ENCODE measurements around the gene RFX4. TPM values are rescaled to one million over a fixed set of nuclear protein-coding genes. Genes with fewer than 3 reads are reported as not detected.
"Not testable (repeated sequence)": the region's sequence is repeated elsewhere in the genome, so short reads cannot be mapped to it uniquely, and the experiment has no call there.

Gene RFX4
- total and polyA plus RNA-seq, 4 experiments from 2014 or later: not detected

DNA sequence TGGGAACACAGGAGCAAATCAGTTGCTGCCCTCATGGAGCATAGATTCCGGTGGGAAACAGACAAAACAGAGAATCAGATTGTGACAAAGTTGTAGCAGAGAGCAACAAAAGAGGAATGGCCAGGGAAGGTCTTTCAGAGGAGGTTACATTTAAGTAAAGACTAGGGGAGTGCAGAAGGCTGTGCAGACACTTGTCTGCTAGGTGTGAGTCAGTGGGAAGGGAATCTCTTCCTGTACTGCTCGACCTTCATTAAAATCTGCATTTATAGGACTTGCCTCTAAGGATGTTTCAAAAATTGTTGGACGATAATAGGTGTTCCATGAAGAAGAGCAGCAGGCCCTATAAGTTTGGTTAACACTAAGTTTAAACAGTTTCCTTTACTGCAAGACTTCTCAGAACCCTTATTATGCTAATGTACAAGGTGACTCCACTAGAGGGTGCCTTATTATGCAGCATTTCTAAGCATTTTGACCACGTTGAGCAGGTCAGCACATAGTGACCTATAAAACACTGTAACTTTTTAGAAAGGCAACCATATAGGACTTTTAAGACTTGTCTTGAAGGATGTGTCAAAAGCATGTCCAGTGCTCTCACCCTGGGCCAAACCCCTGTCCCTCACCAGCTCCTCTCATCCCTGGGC lies 99.9 kb downstream of the RFX4 start:
- no peaks in the 10 kb centered on the region for H3K9me3 ChIP-seq (ENCODE audit: control insufficient read depth in 1 of 2, low read length in 2 of 2)
- CTCF ChIA-PET (ENCODE audit: partially characterized antibody): interaction anchor here (0.5 to 2.3 kb wide), 2 partner anchors 139 to 159 kb away, joined by 3 to 5 read pairs; no protein-coding TSS in a partner anchor
- intact Hi-C loops (cut with micrococcal nuclease): no loop called here
- peak in 2 of 5 donors; percentile 4 to 10 for DNase-seq
- POLR2A ChIA-PET (ENCODE audit: partially characterized antibody): no interaction called here
- Mint-ChIP-seq H3K36me3 (no peaks in the 10 kb centered on the region), H3K27ac (no peak overlapping the region), H3K4me3 (no peak overlapping the region), H3K27me3 (peaks cover 0 to 1% of the 10 kb centered on the region in 2 donors), H3K4me1 (no peaks in the 10 kb centered on the region), H3K9me3 (no peaks in the 10 kb centered on the region)
- no peak overlapping the region for H3K4me3 ChIP-seq (ENCODE audit: low read length in 2 of 2)
- no peaks in the 10 kb centered on the region for H3K36me3 ChIP-seq (ENCODE audit: insufficient read depth, low read length)
- H3K4me1 ChIP-seq (ENCODE audit: insufficient read depth, low read length): no peaks in the 10 kb centered on the region
- H3K27me3 ChIP-seq (ENCODE audit: insufficient read depth, low read length): no peaks in the 10 kb centered on the region
- no peak overlapping the region for H3K27ac ChIP-seq (ENCODE audit: low read depth, low read length)

DNA sequence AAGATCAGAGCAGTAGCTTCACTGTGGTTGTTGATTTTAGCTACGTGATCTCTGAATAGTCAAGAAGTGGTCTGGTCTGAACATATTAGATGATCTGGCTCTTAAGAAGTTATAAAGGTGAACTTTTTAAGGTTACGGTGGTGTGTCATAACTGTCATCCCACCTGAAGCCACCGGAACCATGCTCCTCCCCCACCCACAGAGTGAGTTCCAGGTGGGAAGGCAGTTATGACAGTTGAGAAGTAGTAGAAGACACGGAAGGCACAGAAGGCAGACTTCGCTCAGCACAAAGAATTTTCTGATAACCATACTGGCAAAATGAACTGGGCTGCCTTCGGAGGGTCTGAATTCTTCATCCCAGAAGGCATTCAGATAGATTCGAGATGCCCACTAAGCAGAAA lies 101.7 kb downstream of the RFX4 start:
- Histone ChIP-seq H3K27ac (ENCODE audit: low read depth, low read length) (no peak overlapping the region), H3K36me3 (ENCODE audit: insufficient read depth, low read length) (no peaks in the 10 kb centered on the region), H3K4me3 (ENCODE audit: low read length in 2 of 2) (no peak overlapping the region), H3K27me3 (ENCODE audit: insufficient read depth, low read length) (no peaks in the 10 kb centered on the region), H3K4me1 (ENCODE audit: insufficient read depth, low read length) (no peaks in the 10 kb centered on the region), H3K9me3 (ENCODE audit: control insufficient read depth in 1 of 2, low read length in 2 of 2) (no peaks in the 10 kb centered on the region)
- Mint-ChIP-seq H3K4me1 (no peaks in the 10 kb centered on the region), H3K27ac (no peak overlapping the region), H3K4me3 (no peak overlapping the region), H3K36me3 (no peaks in the 10 kb centered on the region), H3K27me3 (peaks cover 0 to 1% of the 10 kb centered on the region in 2 donors), H3K9me3 (no peaks in the 10 kb centered on the region)
- ChIA-PET POLR2A (ENCODE audit: partially characterized antibody) (no interaction called here), CTCF (ENCODE audit: partially characterized antibody) (interaction anchor here (2.3 kb wide), 1 partner anchor 157 kb away, joined by 5 read pairs; no protein-coding TSS in a partner anchor)
- intact Hi-C loops (cut with micrococcal nuclease): no loop called here
- no peak for DNase-seq

DNA sequence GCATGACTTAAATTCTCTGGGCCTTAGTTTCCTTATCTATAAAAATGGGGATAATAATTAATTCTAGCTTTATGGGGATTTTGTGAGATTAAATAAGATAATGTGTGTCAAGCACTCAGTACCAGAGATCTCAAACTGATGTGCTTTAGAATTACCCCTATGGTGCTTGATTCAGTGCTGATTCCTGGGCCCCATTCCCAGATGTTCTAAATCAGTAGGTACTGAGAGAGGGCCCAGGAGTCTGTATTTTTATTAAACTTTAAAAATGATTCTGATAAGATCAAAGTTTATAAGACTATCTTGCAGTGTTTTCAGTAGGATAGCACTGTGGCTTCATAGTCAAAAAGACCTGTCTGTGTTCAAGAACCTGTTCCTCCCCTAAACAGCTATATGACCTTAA lies 102.6 kb downstream of the RFX4 start:
- Mint-ChIP-seq H3K4me1 (no peaks in the 10 kb centered on the region), H3K4me3 (no peak overlapping the region), H3K36me3 (no peaks in the 10 kb centered on the region), H3K27ac (no peak overlapping the region), H3K27me3 (no peaks in the 10 kb centered on the region), H3K9me3 (no peaks in the 10 kb centered on the region)
- Histone ChIP-seq H3K36me3 (ENCODE audit: insufficient read depth, low read length) (no peaks in the 10 kb centered on the region), H3K4me1 (ENCODE audit: insufficient read depth, low read length) (no peaks in the 10 kb centered on the region), H3K27ac (ENCODE audit: low read depth, low read length) (no peak overlapping the region), H3K27me3 (ENCODE audit: insufficient read depth, low read length) (no peaks in the 10 kb centered on the region), H3K9me3 (ENCODE audit: control insufficient read depth in 1 of 2, low read length in 2 of 2) (no peaks in the 10 kb centered on the region), H3K4me3 (ENCODE audit: low read length in 2 of 2) (no peak overlapping the region)
- DNase-seq: no peak
- intact Hi-C loops (cut with micrococcal nuclease): no loop called here
- ChIA-PET CTCF (ENCODE audit: partially characterized antibody) (no interaction called here), POLR2A (ENCODE audit: partially characterized antibody) (no interaction called here)

DNA sequence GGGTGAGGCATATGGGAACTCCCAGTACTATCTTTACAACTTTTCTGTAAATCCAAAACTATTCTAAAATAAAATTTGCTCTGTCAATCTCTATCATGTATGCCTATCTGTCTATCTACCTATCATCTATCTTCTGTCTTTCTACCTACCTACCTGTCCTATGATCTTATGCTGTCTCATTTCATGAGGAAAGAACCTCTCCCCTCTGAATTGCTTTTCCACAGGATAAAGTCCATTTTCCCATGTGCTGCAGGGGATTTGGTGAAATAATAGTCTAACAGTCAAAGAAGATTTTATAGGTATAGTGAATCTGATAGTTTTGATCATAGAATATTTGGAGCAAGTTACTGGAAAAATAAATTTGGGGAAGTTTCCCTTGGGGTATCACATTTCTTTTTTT lies 104.9 kb downstream of the RFX4 start:
- Histone ChIP-seq H3K27me3 (ENCODE audit: insufficient read depth, low read length) (no peaks in the 10 kb centered on the region), H3K9me3 (ENCODE audit: control insufficient read depth in 1 of 2, low read length in 2 of 2) (no peaks in the 10 kb centered on the region), H3K27ac (ENCODE audit: low read depth, low read length) (no peak overlapping the region), H3K36me3 (ENCODE audit: insufficient read depth, low read length) (no peaks in the 10 kb centered on the region), H3K4me3 (ENCODE audit: low read length in 2 of 2) (no peak overlapping the region), H3K4me1 (ENCODE audit: insufficient read depth, low read length) (no peaks in the 10 kb centered on the region)
- ChIA-PET CTCF (ENCODE audit: partially characterized antibody) (no interaction called here), POLR2A (ENCODE audit: partially characterized antibody) (no interaction called here)
- Mint-ChIP-seq H3K27ac (no peak overlapping the region), H3K4me1 (no peaks in the 10 kb centered on the region), H3K36me3 (no peaks in the 10 kb centered on the region), H3K4me3 (no peak overlapping the region), H3K27me3 (no peaks in the 10 kb centered on the region), H3K9me3 (no peaks in the 10 kb centered on the region)
- intact Hi-C loops (cut with micrococcal nuclease): no loop called here
- DNase-seq: no peak

DNA sequence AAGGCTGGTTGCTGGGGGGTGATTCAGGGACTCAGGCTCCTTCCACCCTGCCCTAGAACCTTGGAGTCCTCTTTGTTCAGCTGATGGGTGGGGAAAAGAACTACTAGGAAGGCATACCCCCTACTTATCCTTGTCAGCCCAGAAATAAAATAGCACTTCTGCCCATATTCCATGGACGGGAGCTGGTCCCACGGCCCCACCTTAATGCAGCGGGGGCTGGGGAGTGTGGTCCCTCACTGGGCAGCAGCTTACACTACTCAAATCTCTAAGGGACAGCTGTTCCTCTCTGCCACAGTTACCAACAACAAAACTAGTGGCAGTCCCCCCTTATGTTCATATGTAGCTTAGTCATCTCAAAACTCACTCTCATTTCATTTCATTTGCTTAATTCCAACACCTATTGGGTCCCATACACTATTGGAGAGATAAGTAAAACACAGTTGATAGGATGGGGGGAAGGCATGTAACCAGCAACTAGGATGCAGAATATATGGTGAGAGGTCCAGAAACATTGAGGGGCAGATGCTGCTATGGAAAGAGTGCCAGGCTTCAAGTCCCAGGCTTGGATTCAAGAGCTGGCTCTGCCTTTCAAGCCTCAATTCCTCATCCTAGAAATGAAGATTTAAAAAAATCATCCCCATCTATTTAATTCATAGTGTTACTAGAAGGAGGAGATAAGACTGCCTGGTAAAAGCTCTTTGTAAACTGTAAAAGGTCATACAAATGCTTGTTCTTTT lies 107.9 kb downstream of the RFX4 start:
- peaks cover 0 to 2% (median 0%) of the 10 kb centered on the region in 4 donors for H3K4me1 Mint-ChIP-seq
- ChIA-PET POLR2A (ENCODE audit: partially characterized antibody) (no interaction called here), CTCF (ENCODE audit: partially characterized antibody) (no interaction called here)

GRCh38 chr12:106692033-106692432 lies 109.2 kb downstream of the RFX4 start:
- POLR2A ChIA-PET (ENCODE audit: partially characterized antibody); H3K4me3 ChIP-seq (ENCODE audit: low read length in 2 of 2); DNase-seq; CTCF ChIA-PET (ENCODE audit: partially characterized antibody); H3K4me3 Mint-ChIP-seq; H3K27me3 ChIP-seq (ENCODE audit: insufficient read depth, low read length); H3K4me1 Mint-ChIP-seq; H3K9me3 ChIP-seq (ENCODE audit: control insufficient read depth in 1 of 2, low read length in 2 of 2); H3K36me3 Mint-ChIP-seq; H3K4me1 ChIP-seq (ENCODE audit: insufficient read depth, low read length); H3K27ac ChIP-seq (ENCODE audit: low read depth, low read length); intact Hi-C loops (cut with micrococcal nuclease); H3K9me3 Mint-ChIP-seq; H3K27me3 Mint-ChIP-seq; H3K27ac Mint-ChIP-seq; H3K36me3 ChIP-seq (ENCODE audit: insufficient read depth, low read length): not testable (repeated sequence)

More for the DNA sequence above, 107.9 kb downstream of the RFX4 start:
- H3K27me3 Mint-ChIP-seq: no peaks in the 10 kb centered on the region
- H3K27ac ChIP-seq (ENCODE audit: low read depth, low read length): no peak overlapping the region
- H3K4me3 Mint-ChIP-seq: no peak overlapping the region
- no peaks in the 10 kb centered on the region for H3K27me3 ChIP-seq (ENCODE audit: insufficient read depth, low read length)
- intact Hi-C loops (cut with micrococcal nuclease): no loop called here
- H3K36me3 Mint-ChIP-seq: no peaks in the 10 kb centered on the region
- H3K36me3 ChIP-seq (ENCODE audit: insufficient read depth, low read length): no peaks in the 10 kb centered on the region
- H3K9me3 Mint-ChIP-seq: no peaks in the 10 kb centered on the region
- H3K4me3 ChIP-seq (ENCODE audit: low read length in 2 of 2): no peak overlapping the region
- no peaks in the 10 kb centered on the region for H3K9me3 ChIP-seq (ENCODE audit: control insufficient read depth in 1 of 2, low read length in 2 of 2)
- no peaks in the 10 kb centered on the region for H3K4me1 ChIP-seq (ENCODE audit: insufficient read depth, low read length)
- H3K27ac Mint-ChIP-seq: no peak overlapping the region
- no peak for DNase-seq

- H3K36me3 Mint-ChIP-seq: no peaks in the 10 kb centered on the region
- H3K4me3 ChIP-seq (ENCODE audit: low read length in 2 of 2): no peak overlapping the region
Measured at GRCh38 chr12:106692896-106693820, 110.4 kb downstream of the RFX4 start.

More at GRCh38 chr12:106692896-106693820, 110.4 kb downstream of the RFX4 start:
- H3K36me3 ChIP-seq (ENCODE audit: insufficient read depth, low read length): no peaks in the 10 kb centered on the region
- Mint-ChIP-seq H3K9me3 (peaks cover 0 to 5% (median 0%) of the 10 kb centered on the region in 8 donors), H3K27me3 (no peaks in the 10 kb centered on the region), H3K4me1 (peaks cover 0 to 2% (median 0%) of the 10 kb centered on the region in 4 donors), H3K4me3 (no peak overlapping the region), H3K27ac (no peak overlapping the region)
- POLR2A ChIA-PET (ENCODE audit: partially characterized antibody): no interaction called here
- no peaks in the 10 kb centered on the region for H3K9me3 ChIP-seq (ENCODE audit: control insufficient read depth in 1 of 2, low read length in 2 of 2)
- intact Hi-C loops (cut with micrococcal nuclease): no loop called here
- H3K4me1 ChIP-seq (ENCODE audit: insufficient read depth, low read length): no peaks in the 10 kb centered on the region
- H3K27ac ChIP-seq (ENCODE audit: low read depth, low read length): no peak overlapping the region
- H3K27me3 ChIP-seq (ENCODE audit: insufficient read depth, low read length): no peaks in the 10 kb centered on the region
- DNase-seq: no peak
- CTCF ChIA-PET (ENCODE audit: partially characterized antibody): interaction anchor here (1.3 kb wide), 1 partner anchor 149 kb away, joined by 3 read pairs; no protein-coding TSS in a partner anchor

Data from CD4-positive, alpha-beta memory T cell (primary cell).